Spleen (tissue), 11 donors: ENCODE measurements around the gene ZFP28. TPM values are rescaled to one million over a fixed set of nuclear protein-coding genes. Genes with fewer than 3 reads are reported as not detected.

Experiments
- DNase-seq: peaks from one replicate; pipeline ENCODE4 v3.0.0-alpha.2; 2020
- H3K27ac ChIP-seq, 8 donors: fragments of 200-600 bp; sonication (generic) in 7 of 8; 1 replicate in 4 of 8; 2 replicates in 4 of 8; pipeline versions ENCODE4 v1.5.0 to v1.8.0; 2016 to 2021; ENCODE audit warnings: inconsistent platforms in 4 of 8, mild to moderate bottlenecking in 4 of 8, moderate library complexity in 1 of 8
- H3K27me3 ChIP-seq, 7 donors: fragments of 200-600 bp; sonication (generic) in 6 of 7; replicated peaks in 1 of 7; 1 replicate in 4 of 7; 2 replicates in 3 of 7; pipeline versions ENCODE4 v1.5.0 to v1.8.0; 2016 to 2021; ENCODE audit warnings: inconsistent platforms in 3 of 7, mild to moderate bottlenecking in 1 of 7
- H3K36me3 ChIP-seq, 6 donors: fragments of 200-600 bp; sonication (generic) in 5 of 6; 1 replicate in 4 of 6; 2 replicates in 2 of 6; pipeline versions ENCODE4 v1.5.0 to v1.8.0; 2016 to 2021; ENCODE audit warnings: inconsistent platforms in 2 of 6
- H3K4me1 ChIP-seq, 6 donors: fragments of 200-600 bp; sonication (generic) in 5 of 6; 1 replicate in 3 of 6; 2 replicates in 3 of 6; pipeline versions ENCODE4 v1.5.0 to v1.8.0; 2016 to 2021; ENCODE audit warnings: inconsistent platforms in 3 of 6
- H3K4me3 ChIP-seq, 8 donors: fragments of 200-600 bp; sonication (generic) in 7 of 8; 1 replicate in 4 of 8; 2 replicates in 4 of 8; pipeline versions ENCODE4 v1.5.0 to v1.8.0; 2016 to 2021; ENCODE audit warnings: inconsistent platforms in 4 of 8, mild to moderate bottlenecking in 4 of 8, moderate library complexity in 2 of 8
- H3K9me3 ChIP-seq, 8 donors: fragments of 200-600 bp; sonication (generic) in 7 of 8; 1 replicate in 4 of 8; 2 replicates in 4 of 8; pipeline versions ENCODE4 v1.5.0 to v1.8.0; 2016 to 2021; ENCODE audit warnings: inconsistent platforms in 4 of 8
- CTCF ChIP-seq, 11 experiments: fragments of 200-600 bp in 7 of 11; fragments of 450-650 bp in 4 of 11; sonication (generic) in 4 of 11; IDR thresholded peaks in 8 of 11; conservative IDR thresholded peaks in 3 of 11; 1 replicate in 7 of 11; 2 replicates in 4 of 11; pipeline versions ENCODE4 v1.4.0 to v1.8.0; 2016 to 2021; ENCODE audit warnings: antibody characterized with exemption in 11 of 11, inconsistent platforms in 4 of 11, mild to moderate bottlenecking in 1 of 11
- POLR2A ChIP-seq, 3 donors: fragments of 450-650 bp; IDR thresholded peaks; one replicate each; pipeline ENCODE4 v1.5.1; 2017; ENCODE audit warnings: antibody characterized with exemption in 3 of 3, mild to moderate bottlenecking in 1 of 3
- POLR2AphosphoS5 ChIP-seq, 3 donors: sonication (generic); formaldehyde crosslinking; IDR thresholded peaks; one replicate each; pipeline ENCODE4 v1.5.1; 2017; ENCODE audit warnings: antibody characterized with exemption in 3 of 3
- WGBS, 5 donors: extraction: QIAGEN DNeasy Blood & Tissue Kit in 3 of 5; methylation state at CpG; one replicate each; pipeline versions ENCODE4 v1.1.5 to v1.1.7; 2013 to 2018; 5-methylcytosine and 5-hydroxymethylcytosine counted together
- intact Hi-C: fragments of 100-400 bp; cut with DNase I; formaldehyde crosslinking; loops from one replicate; pipeline ENCODE4 v1.15.0; 2023; ENCODE audit warnings: low total_unique reads
- polyA plus RNA-seq, 3 donors: library from polyadenylated mRNA; stranded (reverse); fragments of 200-250 nt; gene quantifications; one replicate each; pipeline ENCODE4 v1.2.1, GENCODE V29; 2013
- total RNA-seq, 7 donors: library from RNA; depleted of rRNA in 3 of 7; stranded (reverse); fragments of >200 nt in 3 of 7; fragmentation: NEBNext Ultra II Directional in 4 of 7; extraction: Animal tissue kit (Norgen Biotek cat#: 25700) in 4 of 7; gene quantifications; one replicate each; pipeline versions ENCODE4 v1.1.0 to v1.2.1, GENCODE V29; 2016 to 2021
- donor health status: healthy with polysubstance abuse.
- donor health status: DM: no; HTN: no; CAD: no; lungs with moderate emphysema.
- donor health status: DM: no; HTN: no; CAD: no.
- donor health status: Bipolar disorder and iron deficiency.
- donor health status: healthy.
- donor health status: DM: no; HTN: no; CAD: no.
- donor health status: DM: yes; HTN: yes; CAD: no.

Gene ZFP28
- total and polyA plus RNA-seq, 10 donors = 2.0 to 8.1 (median 4.9) TPM

GRCh38 chr19:56537442-56537841, 1.3 kb upstream of the ZFP28 start:
- Histone ChIP-seq H3K36me3 (peaks cover 0 to 39% (median 8%) of the 10 kb centered on the region in 6 donors), H3K9me3 (peaks cover 13 to 96% (median 87%) of the 10 kb centered on the region in 8 donors), H3K4me1 (peaks cover 0 to 20% (median 8%) of the 10 kb centered on the region in 6 donors), H3K27ac (peak overlapping the region in 1 of 8 donors; percentile 94), H3K27me3 (no peaks in the 10 kb centered on the region), H3K4me3 (peak overlapping the region in 3 of 8 donors; percentile 68 to 90 (median 80))
- no peak for DNase-seq
- TF ChIP-seq POLR2AphosphoS5 (IDR thresholded peaks at IDR 0.05) = no peak
- no peak for TF ChIP-seq POLR2A (IDR thresholded peaks at IDR 0.05)
- TF ChIP-seq CTCF (IDR thresholded peaks at IDR 0.05 in 8 of 11, conservative IDR thresholded peaks at IDR 0.05 in 3 of 11) = no peak
- WGBS, 5 donors = 92 to 98% (median 96%) methylated on average over 2 to 3 of the region's 3 CpGs
- intact Hi-C loops = no loop called here

GRCh38 chr19:56538254-56538760, 441 bp upstream of the ZFP28 start:
- peak overlapping the region; percentile 93 to 99 (median 95) for H3K27ac ChIP-seq
- peak overlapping the region; percentile 58 to 90 (median 68) for H3K4me3 ChIP-seq
- TF ChIP-seq POLR2A (IDR thresholded peaks at IDR 0.05) = no peak
- TF ChIP-seq POLR2AphosphoS5 (IDR thresholded peaks at IDR 0.05) = peak; percentile 72 to 85 (median 79)
- peak in 6 of 11 experiments; percentile 15 to 37 (median 32) for TF ChIP-seq CTCF (IDR thresholded peaks at IDR 0.05 in 8 of 11, conservative IDR thresholded peaks at IDR 0.05 in 3 of 11)
- no peaks in the 10 kb centered on the region for H3K27me3 ChIP-seq
- H3K9me3 ChIP-seq = peaks cover 12 to 96% (median 86%) of the 10 kb centered on the region in 8 donors
- intact Hi-C loops = no loop called here
- peak; percentile 96 for DNase-seq
- peaks cover 0 to 48% (median 13%) of the 10 kb centered on the region in 6 donors for H3K36me3 ChIP-seq
- WGBS, 5 donors = 1 to 9% (median 2%) methylated on average over 12 to 46 of the region's 46 CpGs
- peaks cover 0 to 20% (median 8%) of the 10 kb centered on the region in 6 donors for H3K4me1 ChIP-seq

DNA sequence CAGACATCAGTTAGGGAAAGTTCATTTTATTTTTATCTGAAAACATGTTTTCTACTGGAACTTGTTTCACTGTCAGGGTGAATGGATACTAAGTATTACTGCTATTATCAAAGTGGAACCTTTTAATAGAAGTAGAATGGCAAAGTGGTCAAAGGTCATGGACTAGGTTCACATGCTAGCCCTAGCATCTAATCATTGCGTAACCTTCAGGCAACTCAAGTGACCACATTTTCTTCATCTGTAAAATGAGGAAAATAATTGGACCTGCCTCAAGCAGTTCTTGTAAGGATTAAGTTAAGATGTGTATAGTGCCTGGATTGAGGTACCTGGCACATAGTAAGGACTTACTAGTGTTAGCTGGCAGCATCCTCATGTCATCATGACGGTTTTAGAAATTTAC, 5.0 kb downstream of the ZFP28 start:
- Histone ChIP-seq H3K27me3 (no peaks in the 10 kb centered on the region), H3K4me1 (peaks cover 0 to 13% (median 5%) of the 10 kb centered on the region in 6 donors), H3K27ac (no peak overlapping the region), H3K4me3 (peak overlapping the region in 1 of 8 donors; percentile 5), H3K9me3 (peaks cover 16 to 100% (median 94%) of the 10 kb centered on the region in 8 donors), H3K36me3 (peaks cover 10 to 90% (median 32%) of the 10 kb centered on the region in 6 donors)
- intact Hi-C loops = no loop called here
- no peak for DNase-seq
- TF ChIP-seq CTCF (IDR thresholded peaks at IDR 0.05 in 8 of 11, conservative IDR thresholded peaks at IDR 0.05 in 3 of 11) (no peak), POLR2AphosphoS5 (IDR thresholded peaks at IDR 0.05) (no peak), POLR2A (IDR thresholded peaks at IDR 0.05) (no peak)
- WGBS, 5 donors = 88 to 97% (median 95%) methylated on average over 2 of the region's 2 CpGs

- peaks cover 15 to 100% (median 61%) of the 10 kb centered on the region in 6 donors for H3K36me3 ChIP-seq
- intact Hi-C loops = no loop called here
Measured at GRCh38 chr19:56547535-56547934, 8.8 kb downstream of the ZFP28 start.

More at GRCh38 chr19:56547535-56547934, 8.8 kb downstream of the ZFP28 start:
- H3K9me3 ChIP-seq = peaks cover 20 to 100% (median 100%) of the 10 kb centered on the region in 8 donors
- WGBS, 5 donors = 72 to 77% (median 76%) methylated on average over 6 of the region's 6 CpGs
- H3K4me3 ChIP-seq = peak overlapping the region in 1 of 8 donors; percentile 5
- no peak for DNase-seq
- H3K4me1 ChIP-seq = no peaks in the 10 kb centered on the region
- H3K27ac ChIP-seq = no peak overlapping the region
- TF ChIP-seq CTCF (IDR thresholded peaks at IDR 0.05 in 8 of 11, conservative IDR thresholded peaks at IDR 0.05 in 3 of 11) = no peak
- TF ChIP-seq POLR2A (IDR thresholded peaks at IDR 0.05) = no peak
- no peak for TF ChIP-seq POLR2AphosphoS5 (IDR thresholded peaks at IDR 0.05)
- no peaks in the 10 kb centered on the region for H3K27me3 ChIP-seq
